WTC11 (cell line): Measurements from ENCODE around the gene GIPR.
"Not testable (repeated sequence)": the region's sequence is repeated elsewhere in the genome, so short reads cannot be mapped to it uniquely, and the experiment has no call there.

Experiments used
- CREB1 ChIP-seq: sonication (generic); formaldehyde crosslinking; IDR thresholded peaks from 2 replicates; pipeline ENCODE4 v1.8.0; 2023; ENCODE audit warnings: mild to moderate bottlenecking, missing genetic modification reagents
- FOXK1 ChIP-seq: sonication (generic); formaldehyde crosslinking; IDR thresholded peaks from 2 replicates; pipeline ENCODE4 v1.8.0; 2022; ENCODE audit warnings: mild to moderate bottlenecking, moderate library complexity, missing genetic modification reagents
- GRHL2 ChIP-seq: fragments of 250-450 bp; sonication (Bioruptor Pico); IDR thresholded peaks from 2 replicates; pipeline ENCODE4 v1.8.0; 2022; ENCODE audit warnings: mild to moderate bottlenecking, moderate library complexity; ENCODE audit not compliant: insufficient replicate concordance, severe bottlenecking
- PRRX2 ChIP-seq: fragments of 250-450 bp; sonication (Bioruptor Pico); IDR thresholded peaks from 2 replicates; pipeline ENCODE4 v1.8.0; 2021; ENCODE audit warnings: mild to moderate bottlenecking
- TF ChIP-seq, protein P1 (sequence below): sonication (generic); formaldehyde crosslinking; IDR thresholded peaks from 2 replicates; pipeline ENCODE4 v1.8.0; 2022; ENCODE audit warnings: mild to moderate bottlenecking, missing genetic modification reagents
- TF ChIP-seq, protein P2 (sequence below): fragments of 250-450 bp; sonication (Bioruptor Pico); conservative IDR thresholded peaks from 2 replicates; pipeline ENCODE4 v1.9.0; 2021; ENCODE audit warnings: mild to moderate bottlenecking
- TF ChIP-seq, protein P3 (sequence below): sonication (generic); formaldehyde crosslinking; conservative IDR thresholded peaks from 2 replicates; pipeline ENCODE4 v1.8.1; 2022; ENCODE audit warnings: mild to moderate bottlenecking, missing genetic modification reagents
- TF ChIP-seq, protein P4 (sequence below): sonication (generic); formaldehyde crosslinking; IDR thresholded peaks from 2 replicates; pipeline ENCODE4 v1.8.1; 2022; ENCODE audit warnings: low read depth, mild to moderate bottlenecking, moderate library complexity, missing genetic modification reagents, borderline replicate concordance
- TF ChIP-seq, protein P5 (sequence below): fragments of 200-600 bp; IDR thresholded peaks from 2 replicates; pipeline ENCODE4 v1.8.0; 2022; ENCODE audit warnings: antibody characterized with exemption
- TF ChIP-seq, protein P6 (sequence below): sonication (generic); formaldehyde crosslinking; IDR thresholded peaks from 2 replicates; pipeline ENCODE4 v1.8.0; 2022; ENCODE audit warnings: mild to moderate bottlenecking, missing genetic modification reagents

- TF ChIP-seq, protein P1, sequence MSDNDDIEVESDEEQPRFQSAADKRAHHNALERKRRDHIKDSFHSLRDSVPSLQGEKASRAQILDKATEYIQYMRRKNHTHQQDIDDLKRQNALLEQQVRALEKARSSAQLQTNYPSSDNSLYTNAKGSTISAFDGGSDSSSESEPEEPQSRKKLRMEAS = not testable (repeated sequence)
- TF ChIP-seq, protein P2, sequence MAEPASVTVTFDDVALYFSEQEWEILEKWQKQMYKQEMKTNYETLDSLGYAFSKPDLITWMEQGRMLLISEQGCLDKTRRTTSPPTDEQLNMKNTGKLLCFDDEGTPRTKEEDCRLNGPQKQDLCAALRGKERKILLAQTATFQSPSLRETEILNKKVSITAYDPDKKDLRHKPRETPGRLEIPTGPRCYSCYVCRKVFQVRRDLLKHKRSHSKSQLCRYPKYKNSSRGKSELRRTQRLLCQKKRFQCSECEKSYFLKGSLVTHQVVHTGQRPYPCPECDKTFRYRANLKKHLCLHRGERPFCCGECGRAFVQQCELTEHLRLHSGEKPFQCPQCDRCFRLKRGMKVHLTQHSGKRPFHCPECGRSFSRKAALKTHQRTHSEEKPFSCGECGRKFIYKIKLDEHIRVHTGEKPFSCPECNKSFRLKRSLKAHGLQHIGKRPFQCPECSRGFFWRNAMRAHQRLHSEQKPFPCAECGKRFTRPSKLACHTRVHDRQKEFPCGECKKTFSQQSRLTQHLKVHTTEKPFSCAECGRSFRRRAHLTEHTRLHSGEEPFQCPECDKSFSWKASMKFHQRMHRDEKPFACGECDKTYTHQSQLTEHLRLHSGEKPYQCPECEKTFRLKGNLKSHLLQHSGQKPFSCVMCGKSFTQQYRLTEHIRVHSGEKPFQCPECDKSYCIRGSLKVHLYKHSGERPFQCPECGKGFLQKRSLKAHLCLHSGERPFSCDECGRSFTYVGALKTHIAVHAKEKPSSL (CRISPR knock-in tag) = not testable (repeated sequence)
- not testable (repeated sequence) for TF ChIP-seq GRHL2; CREB1 (CRISPR knock-in tag); FOXK1 (CRISPR knock-in tag); PRRX2
- TF ChIP-seq, protein P3, sequence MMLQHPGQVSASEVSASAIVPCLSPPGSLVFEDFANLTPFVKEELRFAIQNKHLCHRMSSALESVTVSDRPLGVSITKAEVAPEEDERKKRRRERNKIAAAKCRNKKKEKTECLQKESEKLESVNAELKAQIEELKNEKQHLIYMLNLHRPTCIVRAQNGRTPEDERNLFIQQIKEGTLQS = not testable (repeated sequence)
- TF ChIP-seq, protein P4, sequence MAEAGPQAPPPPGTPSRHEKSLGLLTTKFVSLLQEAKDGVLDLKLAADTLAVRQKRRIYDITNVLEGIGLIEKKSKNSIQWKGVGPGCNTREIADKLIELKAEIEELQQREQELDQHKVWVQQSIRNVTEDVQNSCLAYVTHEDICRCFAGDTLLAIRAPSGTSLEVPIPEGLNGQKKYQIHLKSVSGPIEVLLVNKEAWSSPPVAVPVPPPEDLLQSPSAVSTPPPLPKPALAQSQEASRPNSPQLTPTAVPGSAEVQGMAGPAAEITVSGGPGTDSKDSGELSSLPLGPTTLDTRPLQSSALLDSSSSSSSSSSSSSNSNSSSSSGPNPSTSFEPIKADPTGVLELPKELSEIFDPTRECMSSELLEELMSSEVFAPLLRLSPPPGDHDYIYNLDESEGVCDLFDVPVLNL (CRISPR knock-in tag) = not testable (repeated sequence)
- TF ChIP-seq, protein P5, sequence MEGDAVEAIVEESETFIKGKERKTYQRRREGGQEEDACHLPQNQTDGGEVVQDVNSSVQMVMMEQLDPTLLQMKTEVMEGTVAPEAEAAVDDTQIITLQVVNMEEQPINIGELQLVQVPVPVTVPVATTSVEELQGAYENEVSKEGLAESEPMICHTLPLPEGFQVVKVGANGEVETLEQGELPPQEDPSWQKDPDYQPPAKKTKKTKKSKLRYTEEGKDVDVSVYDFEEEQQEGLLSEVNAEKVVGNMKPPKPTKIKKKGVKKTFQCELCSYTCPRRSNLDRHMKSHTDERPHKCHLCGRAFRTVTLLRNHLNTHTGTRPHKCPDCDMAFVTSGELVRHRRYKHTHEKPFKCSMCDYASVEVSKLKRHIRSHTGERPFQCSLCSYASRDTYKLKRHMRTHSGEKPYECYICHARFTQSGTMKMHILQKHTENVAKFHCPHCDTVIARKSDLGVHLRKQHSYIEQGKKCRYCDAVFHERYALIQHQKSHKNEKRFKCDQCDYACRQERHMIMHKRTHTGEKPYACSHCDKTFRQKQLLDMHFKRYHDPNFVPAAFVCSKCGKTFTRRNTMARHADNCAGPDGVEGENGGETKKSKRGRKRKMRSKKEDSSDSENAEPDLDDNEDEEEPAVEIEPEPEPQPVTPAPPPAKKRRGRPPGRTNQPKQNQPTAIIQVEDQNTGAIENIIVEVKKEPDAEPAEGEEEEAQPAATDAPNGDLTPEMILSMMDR = not testable (repeated sequence)
- TF ChIP-seq, protein P6, sequence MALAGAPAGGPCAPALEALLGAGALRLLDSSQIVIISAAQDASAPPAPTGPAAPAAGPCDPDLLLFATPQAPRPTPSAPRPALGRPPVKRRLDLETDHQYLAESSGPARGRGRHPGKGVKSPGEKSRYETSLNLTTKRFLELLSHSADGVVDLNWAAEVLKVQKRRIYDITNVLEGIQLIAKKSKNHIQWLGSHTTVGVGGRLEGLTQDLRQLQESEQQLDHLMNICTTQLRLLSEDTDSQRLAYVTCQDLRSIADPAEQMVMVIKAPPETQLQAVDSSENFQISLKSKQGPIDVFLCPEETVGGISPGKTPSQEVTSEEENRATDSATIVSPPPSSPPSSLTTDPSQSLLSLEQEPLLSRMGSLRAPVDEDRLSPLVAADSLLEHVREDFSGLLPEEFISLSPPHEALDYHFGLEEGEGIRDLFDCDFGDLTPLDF (CRISPR knock-in tag) = not testable (repeated sequence)
Measured at GRCh38 chr19:45685045-45685444, 17.0 kb downstream of the GIPR start.
